Neural progenitor cell (in vitro differentiated cells): Measurements from ENCODE around the gene PRAC2. TPM values are rescaled to one million over a fixed set of nuclear protein-coding genes. Genes with fewer than 3 reads are reported as not detected.
A peak's percentile ranks its signal among the peaks of the same experiment; 100 is the strongest.

Source experiments
- DNase-seq: peaks from one replicate; pipeline ENCODE4 v3.0.0-alpha.2; 2016; ENCODE audit warnings: low spot score
- H2AFZ ChIP-seq: fragments of 200-600 bp; sonication (generic); replicated peaks from 2 replicates; pipeline ENCODE4 v1.6.1; 2016; ENCODE audit warnings: antibody characterized with exemption
- H3F3A ChIP-seq: fragments of 200-600 bp; sonication (generic); 2 replicates; pipeline ENCODE4 v1.6.1; 2016; ENCODE audit warnings: antibody characterized with exemption, low read depth
- H3K27ac ChIP-seq: fragments of 200-600 bp; sonication (generic); 2 replicates; pipeline ENCODE4 v1.5.1; 2016; ENCODE audit warnings: mild to moderate bottlenecking
- H3K27me3 ChIP-seq: fragments of 200-600 bp; sonication (generic); 2 replicates; pipeline ENCODE4 v1.6.1; 2016; ENCODE audit warnings: mild to moderate bottlenecking, moderate library complexity
- H3K36me3 ChIP-seq: fragments of 200-600 bp; sonication (generic); 2 replicates; pipeline ENCODE4 v1.5.1; 2016
- H3K4me1 ChIP-seq: fragments of 200-600 bp; sonication (generic); 2 replicates; pipeline ENCODE4 v1.6.1; 2016; ENCODE audit warnings: mixed run types
- H3K4me2 ChIP-seq: fragments of 200-600 bp; sonication (generic); 2 replicates; pipeline ENCODE4 v1.6.1; 2016
- H3K4me3 ChIP-seq: fragments of 200-600 bp; sonication (generic); 2 replicates; pipeline ENCODE4 v1.5.1; 2016
- H3K79me2 ChIP-seq: fragments of 200-600 bp; sonication (generic); 2 replicates; pipeline ENCODE4 v1.6.1; 2016; ENCODE audit warnings: low read depth
- H3K9ac ChIP-seq: fragments of 200-600 bp; sonication (generic); 2 replicates; pipeline ENCODE4 v1.6.1; 2016
- H3K9me3 ChIP-seq: fragments of 200-600 bp; sonication (generic); 2 replicates; pipeline ENCODE4 v1.5.1; 2016; ENCODE audit warnings: low read depth
- H4K20me1 ChIP-seq: fragments of 200-600 bp; sonication (generic); 2 replicates; pipeline ENCODE4 v1.6.1; 2016; ENCODE audit warnings: low read depth
- H3K27ac Mint-ChIP-seq: 3 replicates; pipeline ENCODE4 v1.8.0; 2021; ENCODE audit warnings: mixed read lengths
- H3K27me3 Mint-ChIP-seq: 2 replicates; pipeline ENCODE4 v1.8.0; 2022; ENCODE audit warnings: low read depth, mild to moderate bottlenecking, inconsistent platforms, moderate library complexity, mixed read lengths; ENCODE audit not compliant: insufficient read depth
- H3K36me3 Mint-ChIP-seq: 3 replicates; pipeline ENCODE4 v1.8.0; 2021; ENCODE audit warnings: mixed read lengths
- H3K4me1 Mint-ChIP-seq: 3 replicates; pipeline ENCODE4 v1.8.0; 2021; ENCODE audit warnings: mixed read lengths
- H3K4me3 Mint-ChIP-seq: 3 replicates; pipeline ENCODE4 v1.8.0; 2021; ENCODE audit warnings: mild to moderate bottlenecking, moderate library complexity, mixed read lengths
- H3K9me3 Mint-ChIP-seq: 3 replicates; pipeline ENCODE4 v1.8.0; 2020; ENCODE audit warnings: mixed read lengths
- EZH2 ChIP-seq: fragments of 200-600 bp; sonication (generic); IDR thresholded peaks from 2 replicates; pipeline ENCODE4 v1.6.1; 2017; ENCODE audit warnings: antibody characterized with exemption, mild to moderate bottlenecking, moderate library complexity
- EZH2phosphoT487 ChIP-seq: fragments of 200-600 bp; sonication (generic); IDR thresholded peaks from 2 replicates; pipeline ENCODE4 v1.6.1; 2017; ENCODE audit warnings: antibody characterized with exemption
- total RNA-seq: library from RNA; depleted of rRNA; stranded (reverse); fragments of >200 nt; gene quantifications from 2 replicates; pipeline ENCODE4 v1.2.3, GENCODE V29; 2015; ENCODE audit warnings: low replicate concordance
- TF ChIP-seq, protein P1 (sequence below): fragments of 200-600 bp; sonication (generic); IDR thresholded peaks from 2 replicates; pipeline ENCODE4 v1.5.1; 2017; ENCODE audit warnings: antibody characterized with exemption, mild to moderate bottlenecking

Gene PRAC2
- total RNA-seq, 1 donor from 2014 or later: not detected

DNA sequence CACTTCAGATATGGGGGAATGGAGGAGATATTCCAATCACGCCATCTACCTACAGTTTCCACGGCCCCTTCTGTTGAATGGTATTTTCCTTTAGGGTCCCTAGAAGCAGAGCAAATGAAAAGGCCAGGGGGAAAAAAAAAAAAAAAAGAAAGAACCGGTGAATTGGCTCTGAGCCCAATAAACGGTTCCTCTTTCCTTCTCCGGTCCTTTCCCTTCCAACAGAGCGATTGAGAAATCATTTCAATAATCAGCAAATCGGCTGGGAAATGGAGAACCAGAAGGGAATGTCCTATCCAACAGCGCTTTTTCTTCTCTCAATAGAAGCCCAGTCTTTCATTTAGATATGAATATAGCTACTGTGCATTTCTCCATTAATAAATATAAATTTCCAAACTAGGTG is 32.4 kb downstream of the PRAC2 start:
- H2AFZ ChIP-seq: no peak overlapping the region
- no peak for TF ChIP-seq EZH2phosphoT487
- TF ChIP-seq EZH2: no peak
- TF ChIP-seq, protein P1, sequence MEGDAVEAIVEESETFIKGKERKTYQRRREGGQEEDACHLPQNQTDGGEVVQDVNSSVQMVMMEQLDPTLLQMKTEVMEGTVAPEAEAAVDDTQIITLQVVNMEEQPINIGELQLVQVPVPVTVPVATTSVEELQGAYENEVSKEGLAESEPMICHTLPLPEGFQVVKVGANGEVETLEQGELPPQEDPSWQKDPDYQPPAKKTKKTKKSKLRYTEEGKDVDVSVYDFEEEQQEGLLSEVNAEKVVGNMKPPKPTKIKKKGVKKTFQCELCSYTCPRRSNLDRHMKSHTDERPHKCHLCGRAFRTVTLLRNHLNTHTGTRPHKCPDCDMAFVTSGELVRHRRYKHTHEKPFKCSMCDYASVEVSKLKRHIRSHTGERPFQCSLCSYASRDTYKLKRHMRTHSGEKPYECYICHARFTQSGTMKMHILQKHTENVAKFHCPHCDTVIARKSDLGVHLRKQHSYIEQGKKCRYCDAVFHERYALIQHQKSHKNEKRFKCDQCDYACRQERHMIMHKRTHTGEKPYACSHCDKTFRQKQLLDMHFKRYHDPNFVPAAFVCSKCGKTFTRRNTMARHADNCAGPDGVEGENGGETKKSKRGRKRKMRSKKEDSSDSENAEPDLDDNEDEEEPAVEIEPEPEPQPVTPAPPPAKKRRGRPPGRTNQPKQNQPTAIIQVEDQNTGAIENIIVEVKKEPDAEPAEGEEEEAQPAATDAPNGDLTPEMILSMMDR: no peak
- Mint-ChIP-seq H3K36me3 (no peaks in the 10 kb centered on the region), H3K27ac (no peak overlapping the region), H3K9me3 (peaks cover 8% of the 10 kb centered on the region), H3K4me3 (no peak overlapping the region), H3K27me3 (peaks cover 82% of the 10 kb centered on the region), H3K4me1 (no peaks in the 10 kb centered on the region)
- H3K9me3 ChIP-seq: no peaks in the 10 kb centered on the region
- no peaks in the 10 kb centered on the region for H3K79me2 ChIP-seq
- H4K20me1 ChIP-seq: peaks cover 69% of the 10 kb centered on the region
- H3K27ac ChIP-seq: no peak overlapping the region
- DNase-seq: no peak
- H3K36me3 ChIP-seq: no peaks in the 10 kb centered on the region
- H3K4me3 ChIP-seq: no peak overlapping the region
- H3K9ac ChIP-seq: no peak overlapping the region
- H3K4me1 ChIP-seq: peaks cover 6% of the 10 kb centered on the region
- peak overlapping the region; percentile 55 for H3K4me2 ChIP-seq
- H3F3A ChIP-seq: peaks cover 6% of the 10 kb centered on the region
- peaks cover 100% of the 10 kb centered on the region for H3K27me3 ChIP-seq

DNA sequence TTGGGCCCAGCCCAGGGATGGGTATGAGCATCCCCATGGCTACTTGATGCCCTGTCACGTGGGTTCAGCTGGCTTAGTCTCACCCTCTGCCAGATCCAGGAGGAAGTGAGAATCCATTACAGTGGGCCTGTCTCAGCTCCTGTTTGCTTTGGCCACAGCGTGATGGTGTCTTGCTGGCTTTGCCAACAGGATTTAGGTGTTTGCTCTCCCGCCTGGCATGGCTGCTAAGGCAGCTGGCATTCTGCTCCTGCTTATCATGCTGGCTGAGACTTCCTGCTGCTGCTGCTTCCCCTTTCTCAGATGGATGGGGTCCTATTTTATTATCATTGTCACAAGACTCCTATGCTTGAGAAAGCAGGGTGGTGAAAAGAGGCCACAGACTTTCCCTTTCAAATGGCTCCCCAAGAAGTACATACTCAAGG is 33.9 kb downstream of the PRAC2 start:
- H3K79me2 ChIP-seq: no peaks in the 10 kb centered on the region
- no peak overlapping the region for H2AFZ ChIP-seq
- no peaks in the 10 kb centered on the region for H3K4me1 Mint-ChIP-seq
- no peak overlapping the region for H3K27ac ChIP-seq
- H3K4me3 Mint-ChIP-seq: no peak overlapping the region
- H3K4me1 ChIP-seq: peaks cover 6% of the 10 kb centered on the region
- no peak overlapping the region for H3K4me2 ChIP-seq
- peaks cover 54% of the 10 kb centered on the region for H4K20me1 ChIP-seq
- peaks cover 6% of the 10 kb centered on the region for H3F3A ChIP-seq
- no peaks in the 10 kb centered on the region for H3K36me3 Mint-ChIP-seq
- DNase-seq: no peak
- no peaks in the 10 kb centered on the region for H3K36me3 ChIP-seq
- TF ChIP-seq EZH2phosphoT487 (no peak), EZH2 (no peak)
- TF ChIP-seq, protein P1: no peak
- H3K27me3 ChIP-seq: peaks cover 100% of the 10 kb centered on the region
- H3K9me3 ChIP-seq: no peaks in the 10 kb centered on the region
- no peak overlapping the region for H3K4me3 ChIP-seq
- H3K27me3 Mint-ChIP-seq: peaks cover 79% of the 10 kb centered on the region
- no peak overlapping the region for H3K27ac Mint-ChIP-seq
- H3K9me3 Mint-ChIP-seq: peaks cover 8% of the 10 kb centered on the region
- H3K9ac ChIP-seq: no peak overlapping the region

DNA sequence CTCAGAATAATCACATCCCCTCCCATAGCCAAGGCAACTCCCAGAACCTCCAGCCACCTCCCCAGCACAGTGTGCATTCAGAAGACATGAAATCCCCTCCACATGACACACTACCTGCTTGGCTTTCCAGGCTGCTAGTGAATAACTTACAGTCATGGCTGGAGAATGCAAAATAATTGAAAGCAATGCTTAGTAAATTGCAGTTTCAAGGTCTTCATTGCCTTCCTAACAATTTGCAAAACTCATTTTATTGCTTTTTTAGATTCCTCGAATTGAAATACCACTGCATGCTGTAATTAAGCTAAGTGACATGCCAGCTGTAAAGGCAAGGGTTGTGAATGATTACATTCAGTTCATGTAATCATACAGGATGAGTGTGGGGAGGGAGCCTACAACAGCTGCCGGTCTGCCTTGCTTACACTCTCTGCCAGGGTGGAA is 34.6 kb downstream of the PRAC2 start:
- Histone ChIP-seq H3F3A (peaks cover 6% of the 10 kb centered on the region), H2AFZ (no peak overlapping the region), H3K27me3 (peaks cover 100% of the 10 kb centered on the region), H3K27ac (no peak overlapping the region), H3K4me1 (peaks cover 6% of the 10 kb centered on the region), H3K4me2 (no peak overlapping the region), H3K4me3 (no peak overlapping the region), H3K9ac (no peak overlapping the region), H3K9me3 (no peaks in the 10 kb centered on the region), H3K79me2 (no peaks in the 10 kb centered on the region), H4K20me1 (peaks cover 47% of the 10 kb centered on the region), H3K36me3 (no peaks in the 10 kb centered on the region)
- peaks cover 77% of the 10 kb centered on the region for H3K27me3 Mint-ChIP-seq
- no peak for DNase-seq
- TF ChIP-seq, protein P1: no peak
- TF ChIP-seq EZH2 (no peak), EZH2phosphoT487 (no peak)
- H3K27ac Mint-ChIP-seq: no peak overlapping the region
- no peak overlapping the region for H3K4me3 Mint-ChIP-seq
- no peaks in the 10 kb centered on the region for H3K36me3 Mint-ChIP-seq
- H3K4me1 Mint-ChIP-seq: no peaks in the 10 kb centered on the region
- H3K9me3 Mint-ChIP-seq: peaks cover 8% of the 10 kb centered on the region
